MCF 10A (cell line): ENCODE data around the gene MINDY3. TPM values are rescaled to one million over a fixed set of nuclear protein-coding genes. Genes with fewer than 3 reads are reported as not detected.
A peak's percentile ranks its signal among the peaks of the same experiment; 100 is the strongest.

Experiments
- BruUV-seq: library from RNA; stranded (reverse); fragments of 400-500 nt; replicated peaks from 2 replicates; lab custom pipeline; 2021; lab: Mats Ljungman, UMichigan
- CTCF ChIA-PET: fragments of 300-600 bp; sonication (Branson Sonifier 250); formaldehyde crosslinking; extraction: SDS; loops from one replicate; lab custom pipeline; 2021; ENCODE audit warnings: antibody characterized with exemption, inconsistent platforms; lab: Yijun Ruan, JAX
- POLR2A ChIA-PET: fragments of 300-600, 350-650 bp; sonication (Branson Sonifier 250); formaldehyde crosslinking; extraction: SDS; loops from one replicate; lab custom pipeline; 2020; ENCODE audit warnings: antibody characterized with exemption, inconsistent platforms; lab: Yijun Ruan, JAX
- DNase-seq: peaks from one replicate; pipeline ENCODE4 v3.0.0-alpha.2; 2018; ENCODE audit not compliant: unreplicated experiment
- H3K27ac Mint-ChIP-seq: one replicate; pipeline ENCODE4 v1.8.0; 2022; ENCODE audit warnings: mild to moderate bottlenecking, low read depth, mixed read lengths; ENCODE audit not compliant: unreplicated experiment
- H3K27me3 Mint-ChIP-seq: one replicate; pipeline ENCODE4 v1.8.0; 2022; ENCODE audit warnings: mixed read lengths; ENCODE audit not compliant: insufficient read depth, unreplicated experiment
- H3K36me3 Mint-ChIP-seq: one replicate; pipeline ENCODE4 v1.8.0; 2022; ENCODE audit warnings: mild to moderate bottlenecking, moderate library complexity, mixed read lengths; ENCODE audit not compliant: insufficient read depth, unreplicated experiment
- H3K4me1 Mint-ChIP-seq: one replicate; pipeline ENCODE4 v1.8.0; 2022; ENCODE audit warnings: mixed read lengths; ENCODE audit not compliant: insufficient read depth, unreplicated experiment
- H3K4me3 Mint-ChIP-seq: one replicate; pipeline ENCODE4 v1.8.0; 2022; ENCODE audit warnings: mild to moderate bottlenecking, moderate library complexity, mixed read lengths; ENCODE audit not compliant: unreplicated experiment
- H3K9me3 Mint-ChIP-seq: one replicate; pipeline ENCODE4 v1.8.0; 2022; ENCODE audit warnings: mixed read lengths; ENCODE audit not compliant: unreplicated experiment
- CTCF ChIP-seq: fragments of 200-600 bp; IDR thresholded peaks from one replicate; pipeline ENCODE4 v1.8.0; 2022; ENCODE audit warnings: antibody characterized with exemption, mild to moderate bottlenecking; ENCODE audit not compliant: unreplicated experiment
- intact Hi-C: fragments of 100-400 bp; cut with micrococcal nuclease; formaldehyde crosslinking; loops from 2 replicates; pipeline ENCODE4 v1.14.1; 2022
- total RNA-seq: library from RNA; stranded (reverse); gene quantifications from 2 replicates; pipeline ENCODE4 v1.2.3, GENCODE V29; 2022

Gene MINDY3
- total RNA-seq, 1 experiment from 2014 or later: 28.8 TPM

DNA sequence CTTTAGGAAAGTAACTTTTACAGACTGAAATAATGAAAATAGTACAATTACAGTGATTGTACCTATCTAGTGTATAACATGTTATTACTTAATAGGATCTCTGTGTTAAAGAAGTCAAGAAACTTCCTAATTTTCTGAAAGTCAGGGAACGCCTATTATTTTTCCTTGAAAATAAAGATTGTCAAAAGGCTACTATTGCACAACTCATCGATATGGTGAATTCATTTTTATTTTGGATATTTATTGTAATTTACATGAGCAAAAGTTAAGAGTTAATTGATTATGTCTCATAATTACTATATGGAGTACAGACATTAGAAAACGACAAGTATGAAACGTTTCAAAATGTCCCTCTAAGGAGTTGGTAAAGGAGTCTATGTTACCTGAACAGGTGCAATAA lies 12.8 kb downstream of the MINDY3 start:
- no TSS peak for BruUV-seq
- DNase-seq: no peak
- H3K4me1 Mint-ChIP-seq: peaks cover 6% of the 10 kb centered on the region
- peaks cover 6% of the 10 kb centered on the region for H3K36me3 Mint-ChIP-seq
- no peak overlapping the region for H3K27ac Mint-ChIP-seq
- no peak for TF ChIP-seq CTCF
- intact Hi-C loops: no loop called here
- no peaks in the 10 kb centered on the region for H3K27me3 Mint-ChIP-seq
- ChIA-PET CTCF (interaction anchor here (0.6 to 0.7 kb wide), 2 partner anchors 9 to 550 kb away, joined by 3 read pairs; no protein-coding TSS in a partner anchor), POLR2A (interaction anchor here (0.6 kb wide), 1 partner anchor 506 kb away, joined by 3 read pairs; no protein-coding TSS in a partner anchor)
- peaks cover 16% of the 10 kb centered on the region for H3K9me3 Mint-ChIP-seq
- H3K4me3 Mint-ChIP-seq: no peak overlapping the region

DNA sequence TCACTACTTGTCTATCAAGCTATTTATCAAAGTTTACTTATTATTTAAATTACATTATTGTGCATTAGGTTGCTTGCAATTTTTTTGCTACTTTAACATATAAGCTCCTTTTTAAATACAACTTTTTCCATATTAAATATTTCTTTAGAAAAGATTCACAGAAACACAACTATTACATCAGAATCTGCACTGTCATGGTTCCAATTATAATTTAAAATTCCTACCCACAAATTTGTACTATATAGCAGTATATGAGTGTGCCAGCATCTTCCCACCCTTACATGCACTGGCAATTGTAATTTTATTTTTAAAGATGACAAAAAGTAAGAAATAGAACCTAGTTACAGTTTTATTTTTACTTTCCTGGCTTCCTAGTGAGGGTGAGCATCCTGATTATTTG lies 15.8 kb downstream of the MINDY3 start:
- Mint-ChIP-seq H3K4me1 (peaks cover 8% of the 10 kb centered on the region), H3K36me3 (peaks cover 6% of the 10 kb centered on the region), H3K27ac (no peak overlapping the region), H3K9me3 (no peaks in the 10 kb centered on the region), H3K4me3 (no peak overlapping the region), H3K27me3 (no peaks in the 10 kb centered on the region)
- intact Hi-C loops: no loop called here
- ChIA-PET CTCF (interaction anchor here (1.0 kb wide), 1 partner anchor 26 kb away, joined by 3 read pairs; no protein-coding TSS in a partner anchor), POLR2A (interaction anchor here (2.5 kb wide), 1 partner anchor 15 kb away, joined by 11 read pairs; the partner anchor contains the start of gene MINDY3)
- no peak for TF ChIP-seq CTCF
- no peak for DNase-seq
- no TSS peak for BruUV-seq

DNA sequence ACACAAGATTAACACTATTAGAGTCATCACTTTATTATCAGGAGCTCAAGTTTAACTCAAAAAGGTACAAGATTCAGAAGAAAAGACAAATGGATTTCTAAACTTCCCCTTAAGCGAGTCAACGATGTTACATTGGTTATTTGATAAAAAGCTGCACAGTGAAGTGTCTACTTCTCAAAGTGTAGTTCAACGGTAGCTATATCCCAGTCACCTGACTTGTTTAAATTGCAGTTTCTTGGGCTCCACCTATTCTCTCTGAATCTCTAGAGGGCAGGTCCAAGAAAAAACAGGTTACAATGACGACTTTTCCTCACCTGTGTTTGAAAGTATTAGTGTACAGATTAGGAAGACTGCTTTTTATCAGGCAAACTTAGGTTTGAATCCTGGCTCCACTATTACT lies 16.6 kb downstream of the MINDY3 start:
- TF ChIP-seq CTCF: no peak
- Mint-ChIP-seq H3K27ac (no peak overlapping the region), H3K27me3 (no peaks in the 10 kb centered on the region), H3K9me3 (no peaks in the 10 kb centered on the region), H3K4me1 (peaks cover 8% of the 10 kb centered on the region), H3K36me3 (peaks cover 5% of the 10 kb centered on the region), H3K4me3 (no peak overlapping the region)
- intact Hi-C loops: no loop called here
- BruUV-seq: no TSS peak
- no peak for DNase-seq
- ChIA-PET POLR2A (interaction anchor here (1.0 to 2.5 kb wide), 2 partner anchors 12 to 16 kb away, joined by 3 to 11 read pairs; partner anchors contain the start of gene MINDY3), CTCF (interaction anchor here (1.0 kb wide), 1 partner anchor 25 kb away, joined by 3 read pairs; no protein-coding TSS in a partner anchor)

- no peak overlapping the region for H3K4me3 Mint-ChIP-seq
- DNase-seq: peak; percentile 50
- ChIA-PET POLR2A (interaction anchor here (1.0 to 2.5 kb wide), 2 partner anchors 13 to 17 kb away, joined by 3 to 11 read pairs; partner anchors contain the start of gene MINDY3), CTCF (no interaction called here)
- peaks cover 5% of the 10 kb centered on the region for H3K36me3 Mint-ChIP-seq
- H3K4me1 Mint-ChIP-seq: peaks cover 8% of the 10 kb centered on the region
- intact Hi-C loops: no loop called here
- no peaks in the 10 kb centered on the region for H3K27me3 Mint-ChIP-seq
- H3K27ac Mint-ChIP-seq: peak overlapping the region; percentile 35
- TF ChIP-seq CTCF: no peak
- no TSS peak for BruUV-seq
- no peaks in the 10 kb centered on the region for H3K9me3 Mint-ChIP-seq
Observed at GRCh38 chr10:15842556-15843169, 17.6 kb downstream of the MINDY3 start.
